GM12878 (cell line): ENCODE results near the gene RGS11. TPM values are rescaled to one million over a fixed set of nuclear protein-coding genes. Genes with fewer than 3 reads are reported as not detected.

Experiments
- IKZF2 ChIP-seq, 2 experiments: fragments of 450-650 bp; IDR thresholded peaks; 2 replicates each; pipeline ENCODE4 v1.6.1; 2017; ENCODE audit warnings: mild to moderate bottlenecking in 2 of 2, moderate library complexity in 2 of 2
- NFYB ChIP-seq: IDR thresholded peaks from 2 replicates; pipeline ENCODE4 v1.6.1; 2011; ENCODE audit warnings: low read depth, mild to moderate bottlenecking, low read length, improper control_type of control experiment, moderate library complexity; ENCODE audit not compliant: insufficient read depth
- PAX5 ChIP-seq: IDR thresholded peaks from 2 replicates; pipeline ENCODE4 v1.6.1; 2011; ENCODE audit warnings: low read depth, low read length, borderline replicate concordance
- RCOR1 ChIP-seq: conservative IDR thresholded peaks from 2 replicates; pipeline ENCODE4 v1.6.1; 2012; ENCODE audit warnings: low read depth, low read length, improper control_type of control experiment
- SRF ChIP-seq, 2 experiments: IDR thresholded peaks; 2 replicates each; pipeline ENCODE4 v1.6.1; 2011; ENCODE audit warnings: low read depth in 2 of 2, low read length in 2 of 2, mild to moderate bottlenecking in 1 of 2, moderate library complexity in 1 of 2
- ZBTB4 ChIP-seq: fragments of 450-650 bp; formaldehyde crosslinking; IDR thresholded peaks from 2 replicates; pipeline ENCODE4 v1.4.0; 2022; ENCODE audit warnings: mild to moderate bottlenecking, moderate library complexity
- ZNF384 ChIP-seq: IDR thresholded peaks from 2 replicates; pipeline ENCODE4 v1.6.1; 2012; ENCODE audit warnings: low read depth, mild to moderate bottlenecking, low read length, improper control_type of control experiment, borderline replicate concordance
- polyA plus RNA-seq, 11 experiments: library from polyadenylated mRNA; depleted of rRNA in 4 of 11; unstranded in 6 of 11; stranded (reverse) in 5 of 11; fragments of >200 nt; fragmentation: Nextera tagmentation in 4 of 11; fragmentation: Illumina TruSeq in 1 of 11; extraction: Ambion mirVana in 4 of 11; extraction: Trizol in 1 of 11; gene quantifications; 1 replicate in 1 of 11; 2 replicates in 10 of 11; pipeline versions ENCODE4 v1.2.1 to v1.2.3, GENCODE V29; 2011 to 2016; ENCODE audit warnings: inconsistent platforms in 2 of 11, missing spikeins in 2 of 11, low read depth in 1 of 11
- total RNA-seq, 4 experiments: library from RNA; depleted of rRNA in 3 of 4; stranded (reverse); fragments of >200 nt in 3 of 4; fragmentation: Illumina TruSeq in 1 of 4; extraction: Trizol in 1 of 4; gene quantifications; 2 replicates each; pipeline versions ENCODE4 v1.2.1 to v1.2.3, GENCODE V29; 2013 to 2021

RGS11 gene
- total and polyA plus RNA-seq, 10 of the 15 experiments (the other 5 are each of a cell fraction or from before 2014, with no cell fraction given): 0.04 TPM; not detected in 9

GRCh38 chr16:239948-240277 lies 35.8 kb downstream of the RGS11 start (continued):
- TF ChIP-seq ZBTB4 (CRISPR knock-in tag) (no peak), IKZF2 (IDR thresholded peaks at IDR 0.05) (no peak), RCOR1 (no peak), PAX5 (no peak), SRF (IDR thresholded peaks at IDR 0.05; ENCODE audit: low read depth in 2 of 2, low read length in 2 of 2) (no peak), NFYB (no peak), ZNF384 (no peak)
